Ecto neural progenitor cell (in vitro differentiated cells): ENCODE measurements around the gene MEF2C.
A peak's percentile ranks its signal among the peaks of the same experiment; 100 is the strongest.

ENCODE experiments used
- DNase-seq: peaks from one replicate; pipeline ENCODE4 v3.0.0-alpha.2; 2018; ENCODE audit warnings: low spot score

The MEF2C gene

GRCh38 chr5:88888291-88888690 is 5.3 kb upstream of the MEF2C start:
- DNase-seq = no peak

GRCh38 chr5:88887342-88887741 is 4.4 kb upstream of the MEF2C start:
- no peak for DNase-seq

GRCh38 chr5:88886746-88887341 is 3.9 kb upstream of the MEF2C start:
- no peak for DNase-seq

- DNase-seq = no peak
Measured at GRCh38 chr5:88886252-88886651, 3.3 kb upstream of the MEF2C start.

- DNase-seq = no peak
Measured at GRCh38 chr5:88885002-88885401, 2.0 kb upstream of the MEF2C start.

DNA sequence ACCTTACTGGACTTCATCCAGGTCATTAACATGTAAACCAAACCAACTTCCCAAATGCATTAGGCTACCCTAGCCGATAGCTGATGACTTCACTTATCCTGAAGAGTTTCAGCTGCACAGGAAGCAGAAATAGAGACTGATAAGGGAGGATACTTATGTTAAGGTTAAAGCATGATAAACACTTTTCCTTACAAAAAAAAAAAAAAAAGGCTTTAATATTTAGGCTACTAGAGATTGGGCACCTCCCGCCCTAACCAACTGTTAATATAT is 1.6 kb upstream of the MEF2C start:
- DNase-seq = no peak

DNA sequence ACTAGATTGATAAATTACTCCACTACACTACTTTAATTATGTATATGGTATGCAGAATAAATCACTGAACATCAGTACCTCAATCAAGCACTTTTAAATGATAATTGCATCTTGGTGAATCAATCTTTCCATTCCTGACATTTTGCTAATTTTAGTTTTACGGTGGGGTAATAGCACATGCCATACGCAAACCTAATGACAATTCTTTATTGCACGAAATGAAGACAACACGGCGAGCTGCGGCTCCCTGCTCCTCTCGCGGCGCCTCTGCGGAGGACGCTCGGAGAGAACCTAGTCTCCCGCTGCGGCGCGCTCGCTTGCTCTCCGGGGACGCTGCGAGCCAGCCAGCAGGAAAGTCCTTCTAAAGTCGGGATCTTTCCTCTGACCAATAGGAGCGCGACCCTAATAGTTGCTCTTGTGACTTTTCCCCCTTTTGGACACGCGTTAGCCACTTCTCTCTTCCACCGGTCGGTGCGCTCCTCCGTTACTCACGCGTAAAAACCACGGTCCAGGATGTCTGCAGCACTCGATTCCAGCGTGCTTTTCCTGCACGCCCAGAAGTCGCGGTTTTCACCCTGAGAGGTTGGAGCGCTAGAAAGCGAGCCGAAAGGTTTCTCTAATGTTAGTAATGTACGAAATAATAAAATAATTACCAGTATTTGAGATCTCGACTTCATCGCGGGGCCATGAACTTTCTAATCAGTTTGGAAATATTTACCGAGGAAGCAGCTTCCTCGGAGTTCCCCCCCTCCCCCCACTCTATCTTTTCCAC is 1.0 kb upstream of the MEF2C start:
- peak; percentile 69 for DNase-seq

GRCh38 chr5:88882276-88883038 is 527 bp downstream of the MEF2C start:
- DNase-seq = no peak

GRCh38 chr5:88881571-88881971 is 1.4 kb downstream of the MEF2C start:
- DNase-seq = no peak

- no peak for DNase-seq
Measured at GRCh38 chr5:88880201-88880600, 2.8 kb downstream of the MEF2C start.

DNA sequence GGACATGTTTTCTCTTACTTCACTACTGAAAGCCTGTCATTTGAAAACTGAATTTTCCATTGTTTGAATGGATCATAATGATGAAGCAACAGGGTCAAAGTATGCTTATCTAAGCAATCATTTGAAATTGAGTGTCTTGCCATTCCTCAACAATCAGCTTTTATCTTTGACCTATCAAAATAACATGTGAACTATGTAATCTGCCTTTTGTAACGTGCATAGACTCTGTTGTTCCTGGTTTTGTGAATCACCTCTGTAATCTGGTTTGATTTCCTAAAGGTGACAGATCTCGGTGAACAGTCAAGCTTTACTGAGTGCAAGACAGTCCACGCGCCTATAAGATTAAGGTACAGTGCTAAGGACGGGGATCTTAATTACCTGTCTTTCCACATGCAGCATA is 3.3 kb downstream of the MEF2C start:
- no peak for DNase-seq

GRCh38 chr5:88878976-88879375 is 4.0 kb downstream of the MEF2C start:
- DNase-seq = no peak

- no peak for DNase-seq
Measured at GRCh38 chr5:88877826-88878225, 5.2 kb downstream of the MEF2C start.

GRCh38 chr5:88876714-88877113 is 6.3 kb downstream of the MEF2C start:
- DNase-seq = no peak

- no peak for DNase-seq
Measured at GRCh38 chr5:88875341-88876234, 7.4 kb downstream of the MEF2C start.

DNA sequence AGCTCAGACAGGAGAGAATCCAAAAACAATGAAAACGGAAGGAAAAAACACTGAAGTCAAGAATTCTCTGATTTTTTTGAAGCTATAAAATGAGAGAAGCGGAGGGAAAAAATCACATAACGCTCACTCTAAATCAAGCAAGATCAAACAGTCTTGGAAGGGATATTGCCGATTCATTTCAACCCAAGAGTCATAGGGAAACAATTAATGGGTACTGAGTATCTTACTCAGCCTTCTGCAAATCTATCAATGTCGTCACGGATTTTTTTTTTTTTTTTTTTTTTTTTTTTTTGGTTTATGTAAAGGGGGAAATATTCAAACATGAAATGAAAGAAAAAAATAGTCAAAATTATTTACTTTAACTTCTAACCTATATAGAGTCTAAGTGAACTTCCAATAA is 9.5 kb downstream of the MEF2C start:
- no peak for DNase-seq

GRCh38 chr5:88872971-88873370 is 10.0 kb downstream of the MEF2C start:
- DNase-seq = no peak

DNA sequence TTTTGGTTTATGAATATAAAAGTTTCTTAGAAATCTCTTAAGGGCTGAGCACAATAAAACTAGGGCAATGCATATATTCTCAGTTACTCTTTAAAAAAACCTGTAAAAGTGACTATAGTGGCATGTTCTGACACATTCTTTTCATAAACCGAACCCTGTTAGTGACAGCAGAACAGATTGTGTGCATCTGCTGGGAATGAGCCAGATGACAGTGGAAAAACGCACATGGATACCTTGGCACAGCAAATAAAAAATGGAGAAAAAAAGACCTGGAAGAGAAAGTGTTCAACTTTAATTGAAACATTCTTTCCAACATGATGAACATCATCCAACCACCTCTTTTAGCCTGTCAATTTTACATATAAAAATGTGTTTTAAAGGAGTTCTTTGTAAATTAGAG is 12.7 kb downstream of the MEF2C start:
- no peak for DNase-seq

- DNase-seq = no peak
Measured at GRCh38 chr5:88868468-88869068, 14.4 kb downstream of the MEF2C start.

- no peak for DNase-seq
Measured at GRCh38 chr5:88867638-88868037, 15.3 kb downstream of the MEF2C start.

GRCh38 chr5:88863523-88863922 is 19.5 kb downstream of the MEF2C start:
- no peak for DNase-seq

- no peak for DNase-seq
Measured at GRCh38 chr5:88862547-88863175, 20.3 kb downstream of the MEF2C start.
